ENCODE measurements around the gene DCAF15.
"Not testable (repeated sequence)": the region's sequence is repeated elsewhere in the genome, so short reads cannot be mapped to it uniquely, and the experiment has no call there.

The DCAF15 gene

DNA sequence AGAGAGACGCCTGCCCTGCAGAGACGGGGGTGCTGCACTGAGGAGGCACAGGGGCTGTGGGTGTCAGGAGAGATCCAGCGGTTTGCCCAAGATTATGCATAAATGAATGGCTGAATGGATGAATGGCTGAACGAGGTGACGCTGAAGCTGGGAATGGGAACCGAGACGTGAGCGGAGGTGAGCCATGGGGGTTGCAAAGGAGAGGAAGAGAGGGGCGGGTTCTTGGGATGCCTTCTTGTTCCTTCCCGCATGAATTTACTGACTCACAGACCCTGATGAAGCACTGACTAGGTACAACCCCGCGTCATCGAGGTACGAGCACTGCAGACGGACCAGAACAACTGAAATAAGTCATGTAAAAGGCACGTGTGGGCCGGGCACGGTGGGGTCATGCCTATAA, 16.7 kb downstream of the DCAF15 start:
- no peak overlapping the region for H3K4me3 ChIP-seq (ENCODE audit: low read length)
- TF ChIP-seq, protein P1, sequence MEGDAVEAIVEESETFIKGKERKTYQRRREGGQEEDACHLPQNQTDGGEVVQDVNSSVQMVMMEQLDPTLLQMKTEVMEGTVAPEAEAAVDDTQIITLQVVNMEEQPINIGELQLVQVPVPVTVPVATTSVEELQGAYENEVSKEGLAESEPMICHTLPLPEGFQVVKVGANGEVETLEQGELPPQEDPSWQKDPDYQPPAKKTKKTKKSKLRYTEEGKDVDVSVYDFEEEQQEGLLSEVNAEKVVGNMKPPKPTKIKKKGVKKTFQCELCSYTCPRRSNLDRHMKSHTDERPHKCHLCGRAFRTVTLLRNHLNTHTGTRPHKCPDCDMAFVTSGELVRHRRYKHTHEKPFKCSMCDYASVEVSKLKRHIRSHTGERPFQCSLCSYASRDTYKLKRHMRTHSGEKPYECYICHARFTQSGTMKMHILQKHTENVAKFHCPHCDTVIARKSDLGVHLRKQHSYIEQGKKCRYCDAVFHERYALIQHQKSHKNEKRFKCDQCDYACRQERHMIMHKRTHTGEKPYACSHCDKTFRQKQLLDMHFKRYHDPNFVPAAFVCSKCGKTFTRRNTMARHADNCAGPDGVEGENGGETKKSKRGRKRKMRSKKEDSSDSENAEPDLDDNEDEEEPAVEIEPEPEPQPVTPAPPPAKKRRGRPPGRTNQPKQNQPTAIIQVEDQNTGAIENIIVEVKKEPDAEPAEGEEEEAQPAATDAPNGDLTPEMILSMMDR (conservative IDR thresholded peaks at IDR 0.05; ENCODE audit: low read length), result no peak
- DNase-seq (ENCODE audit: low read depth), result no peak

DNA sequence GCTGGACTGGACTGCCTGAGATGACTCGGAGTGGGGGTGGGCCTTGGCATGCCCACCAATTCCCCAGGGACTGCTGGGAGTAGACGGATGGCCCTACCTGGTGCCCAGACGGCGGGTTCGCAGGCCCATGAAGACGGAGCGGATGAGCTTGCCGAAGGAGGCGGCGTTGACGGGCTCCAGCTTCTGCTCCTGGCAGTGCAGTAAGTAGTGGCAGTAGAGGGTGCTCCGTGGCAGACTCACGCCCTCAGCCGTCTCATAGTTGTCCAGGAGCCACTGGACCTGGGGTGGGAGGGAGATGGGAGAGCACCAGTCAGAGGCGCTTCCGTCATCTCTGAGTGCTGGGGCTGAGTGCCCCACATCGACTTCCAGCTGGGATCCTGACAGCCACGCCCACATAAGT, 17.6 kb downstream of the DCAF15 start:
- H3K4me3 ChIP-seq (ENCODE audit: low read length), result no peak overlapping the region
- no peak for DNase-seq (ENCODE audit: low read depth)
- TF ChIP-seq, protein P1 (conservative IDR thresholded peaks at IDR 0.05; ENCODE audit: low read length), result no peak

DNA sequence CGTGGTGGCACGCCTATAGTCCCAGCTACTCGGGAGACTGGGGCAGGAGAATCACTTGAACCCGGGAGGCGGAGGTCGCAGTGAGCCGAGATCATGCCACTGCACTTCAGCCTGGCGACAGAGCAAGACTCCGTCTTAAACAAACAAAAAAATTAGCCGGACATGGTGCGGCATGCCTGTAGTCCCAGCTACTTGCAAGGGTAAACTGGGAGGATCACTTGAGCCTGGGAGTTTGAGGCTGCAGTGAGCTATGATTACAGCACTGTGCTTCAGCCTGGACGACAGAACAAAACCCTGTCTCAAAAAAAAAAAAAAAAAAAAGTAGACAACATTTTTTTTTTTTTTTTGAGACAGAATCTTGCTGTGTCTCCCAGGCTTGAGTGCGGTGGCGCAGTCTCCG, 19.6 kb downstream of the DCAF15 start:
- not testable (repeated sequence) for H3K4me3 ChIP-seq (ENCODE audit: low read length); DNase-seq (ENCODE audit: low read depth)

DNA sequence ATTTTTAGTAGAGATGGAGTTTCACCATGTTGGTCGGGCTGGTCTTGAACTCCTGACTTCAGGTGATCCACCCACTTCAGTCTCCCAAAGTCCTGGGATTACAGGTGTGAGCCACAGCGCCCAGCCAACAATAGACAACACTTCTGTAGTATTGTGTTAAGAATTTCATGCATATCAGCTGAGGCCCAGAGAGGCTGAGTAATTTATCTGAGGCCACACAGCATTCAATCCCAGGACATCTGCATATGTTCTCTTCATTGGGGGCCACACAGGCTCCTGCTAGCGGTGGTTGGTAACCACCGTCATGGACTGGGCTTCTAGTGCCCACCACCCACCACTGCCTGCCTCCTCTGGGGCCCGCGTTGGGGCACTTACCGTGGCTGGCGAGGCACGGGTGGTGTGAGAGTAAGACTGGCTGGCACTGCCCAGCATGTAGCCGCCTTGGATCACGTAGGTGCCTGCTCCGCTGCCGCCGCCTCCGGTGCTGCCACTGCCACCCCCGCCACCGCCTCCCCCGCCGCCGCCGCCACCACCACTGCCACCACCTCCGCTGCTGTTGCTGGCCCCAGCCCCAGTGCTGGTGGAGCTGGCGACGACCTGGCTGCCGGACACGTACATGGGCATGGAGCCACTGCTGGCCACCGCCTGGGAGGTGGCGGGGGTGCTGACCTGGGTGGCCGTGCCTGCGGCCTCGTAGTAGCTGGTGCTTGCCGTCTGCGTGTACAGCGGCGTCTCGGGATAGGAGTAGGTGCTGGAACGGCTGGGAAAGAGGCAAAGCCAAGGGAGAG, 20.3 kb downstream of the DCAF15 start:
- H3K4me3 ChIP-seq (ENCODE audit: low read length), result no peak overlapping the region
- no peak for DNase-seq (ENCODE audit: low read depth)
- TF ChIP-seq, protein P1 (conservative IDR thresholded peaks at IDR 0.05; ENCODE audit: low read length), result no peak

DNA sequence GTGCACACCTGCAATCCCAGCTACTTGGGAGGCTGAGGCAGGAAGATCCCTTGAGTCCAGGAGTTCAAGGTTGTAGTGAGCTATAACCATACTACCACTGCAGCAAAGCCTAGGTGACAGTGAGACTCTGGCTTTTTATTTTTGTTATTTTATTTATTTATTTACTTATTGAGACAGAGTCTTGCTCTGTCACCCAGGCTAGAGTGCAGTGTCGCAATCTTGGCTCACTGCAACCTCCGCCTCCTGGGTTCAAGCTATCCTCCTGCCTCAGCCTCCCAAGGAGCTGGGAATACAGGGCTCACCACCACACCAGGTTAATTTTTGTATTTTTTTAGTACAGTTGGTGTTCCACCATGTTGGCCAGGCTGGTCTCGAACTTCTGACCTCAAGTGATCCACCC, 21.2 kb downstream of the DCAF15 start:
- not testable (repeated sequence) for DNase-seq (ENCODE audit: low read depth); H3K4me3 ChIP-seq (ENCODE audit: low read length)

DNA sequence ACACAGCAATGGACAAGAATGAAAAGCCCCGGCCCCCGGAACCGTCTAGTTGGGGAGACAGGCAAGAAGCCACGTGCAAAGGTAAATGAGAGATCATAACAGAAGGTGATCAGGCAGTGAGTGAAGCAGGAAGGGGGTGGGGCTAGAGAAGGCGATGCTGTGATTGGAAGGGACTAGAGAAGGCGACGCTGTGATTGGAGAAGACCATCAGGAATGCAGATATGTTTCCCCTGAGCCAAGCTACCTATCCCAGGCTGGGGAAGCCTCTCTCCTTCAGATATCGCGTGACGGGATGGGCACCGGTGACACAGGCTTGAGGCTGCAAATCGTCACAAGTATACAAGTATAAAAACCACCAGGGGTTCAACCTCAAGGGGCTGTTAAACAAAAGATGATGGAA, 21.8 kb downstream of the DCAF15 start:
- H3K4me3 ChIP-seq (ENCODE audit: low read length), result no peak overlapping the region
- DNase-seq (ENCODE audit: low read depth), result no peak
- TF ChIP-seq, protein P1 (conservative IDR thresholded peaks at IDR 0.05; ENCODE audit: low read length), result no peak

DNA sequence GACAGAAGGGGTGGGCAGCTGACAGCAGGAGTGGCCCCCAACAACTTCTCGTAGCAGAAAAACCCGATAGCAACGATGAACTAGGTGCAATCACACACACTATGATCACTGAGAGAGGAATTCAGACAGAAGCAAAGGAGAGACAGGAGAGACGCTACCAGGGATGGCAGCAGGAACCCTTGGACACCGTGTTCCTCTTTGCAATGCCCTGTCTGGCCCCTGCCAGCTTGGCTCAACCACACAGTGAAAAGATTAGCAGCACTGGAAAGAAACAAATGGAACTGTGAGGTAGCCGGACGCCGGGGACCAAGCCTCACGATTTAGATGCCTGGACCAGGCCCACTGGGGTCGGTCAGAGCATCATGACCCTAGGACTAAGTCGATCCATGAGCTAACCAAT, 23.6 kb downstream of the DCAF15 start:
- DNase-seq (ENCODE audit: low read depth), result no peak
- no peak overlapping the region for H3K4me3 ChIP-seq (ENCODE audit: low read length)
- TF ChIP-seq, protein P1 (conservative IDR thresholded peaks at IDR 0.05; ENCODE audit: low read length), result no peak

DNA sequence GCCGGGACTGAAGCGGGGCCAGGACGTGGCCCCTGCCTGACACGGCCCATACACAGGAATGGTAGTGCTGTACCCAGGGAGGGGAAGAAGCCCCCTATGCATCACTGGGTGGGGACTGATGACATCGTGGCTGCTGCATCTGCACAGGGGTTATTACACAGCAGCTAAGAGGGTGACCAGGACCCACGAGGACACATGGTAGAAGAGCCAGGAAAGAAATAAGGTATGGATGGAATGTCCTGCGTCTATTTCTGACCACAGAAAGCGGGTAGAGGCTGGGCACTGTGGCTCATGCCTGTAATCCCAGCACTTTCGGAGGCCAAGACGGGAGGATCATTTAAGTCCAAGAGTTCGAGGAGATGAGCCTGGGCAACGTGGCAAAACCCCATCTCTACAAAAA, 24.1 kb downstream of the DCAF15 start:
- TF ChIP-seq, protein P1 (conservative IDR thresholded peaks at IDR 0.05; ENCODE audit: low read length), result no peak
- no peak for DNase-seq (ENCODE audit: low read depth)
- H3K4me3 ChIP-seq (ENCODE audit: low read length), result no peak overlapping the region
